OCI-LY3 (cell line): ENCODE results near the gene SPTAN1.

Experiments used
- CTCF ChIP-seq: fragments of 200-600, 300-600 bp; sonication (generic); IDR thresholded peaks from 2 replicates; pipeline ENCODE4 v1.5.1; 2014; ENCODE audit warnings: antibody characterized with exemption, low read length, low read depth
- EZH2phosphoT487 ChIP-seq: fragments of 200-600 bp; shearing (Covaris generic); IDR thresholded peaks from 2 replicates; pipeline ENCODE4 v1.6.1; 2018; ENCODE audit warnings: antibody characterized with exemption, mixed run types, low read depth

GRCh38 chr9:128677794-128678193, 125.4 kb downstream of the SPTAN1 start:
- TF ChIP-seq CTCF (no peak), EZH2phosphoT487 (no peak)
